DMS114 treated with DMSO at 0.1 percent for 48 hours (cell line): ENCODE measurements around the gene XYLT1.

ENCODE experiments used
- DNase-seq: peaks from one replicate; lab custom pipeline; 2025; ENCODE audit not compliant: unreplicated experiment; lab: John Stamatoyannopoulos, UW

XYLT1 gene

DNA sequence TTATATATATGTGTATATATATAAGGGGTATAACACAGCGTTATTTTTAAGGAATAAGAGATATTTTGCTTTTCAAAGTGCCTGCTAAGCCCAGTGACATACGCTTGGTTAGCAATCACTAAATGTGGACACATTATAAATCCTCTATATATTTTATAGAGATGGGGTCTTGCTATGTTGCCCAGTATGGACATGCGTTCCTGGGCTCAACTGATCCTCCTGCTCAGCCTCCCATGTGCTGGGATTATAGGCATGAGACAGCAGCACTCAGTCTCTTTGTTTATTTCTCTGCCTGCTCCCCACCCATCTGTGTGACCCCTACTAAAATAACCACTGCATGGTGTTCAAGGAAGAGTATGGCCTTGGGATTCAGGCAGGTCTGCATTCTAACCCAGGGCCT is 63.4 kb downstream of the XYLT1 start:
- DNase-seq, result no peak

DNA sequence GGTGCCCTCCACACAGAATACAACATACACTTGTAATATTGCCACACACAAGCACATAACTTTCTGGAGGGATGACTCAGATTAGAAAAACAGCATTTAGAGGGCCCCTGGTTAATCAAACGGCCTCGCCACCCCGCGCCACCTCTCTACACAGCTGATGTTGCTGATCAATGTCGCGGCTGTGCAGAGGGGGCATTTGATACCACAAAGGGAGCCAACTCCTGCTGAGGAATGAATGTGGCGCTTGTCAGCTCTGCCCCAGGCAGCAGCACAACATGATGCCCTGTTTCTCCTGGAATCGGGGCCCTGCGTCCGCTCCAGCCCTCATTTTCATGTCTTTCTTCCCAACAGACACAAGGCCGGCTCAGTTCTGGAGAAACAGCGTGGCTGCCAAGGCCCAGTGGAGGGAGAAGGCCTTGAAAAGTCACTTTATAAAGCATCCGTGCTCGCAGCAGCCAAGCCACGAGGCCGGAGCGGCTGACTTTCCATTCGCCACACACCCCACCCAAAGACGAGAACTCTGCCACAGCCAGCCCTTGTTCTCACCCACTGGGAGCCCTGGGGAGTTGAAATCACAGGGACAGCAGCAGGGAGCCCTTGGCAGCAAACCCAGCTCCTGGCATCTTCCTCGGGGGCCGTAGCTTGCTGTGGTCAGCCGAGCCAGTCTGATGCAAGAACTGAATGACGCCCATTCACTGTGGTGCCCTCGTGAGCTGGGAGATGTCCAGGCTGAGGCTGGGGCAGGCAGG is 65.6 kb downstream of the XYLT1 start:
- no peak for DNase-seq

DNA sequence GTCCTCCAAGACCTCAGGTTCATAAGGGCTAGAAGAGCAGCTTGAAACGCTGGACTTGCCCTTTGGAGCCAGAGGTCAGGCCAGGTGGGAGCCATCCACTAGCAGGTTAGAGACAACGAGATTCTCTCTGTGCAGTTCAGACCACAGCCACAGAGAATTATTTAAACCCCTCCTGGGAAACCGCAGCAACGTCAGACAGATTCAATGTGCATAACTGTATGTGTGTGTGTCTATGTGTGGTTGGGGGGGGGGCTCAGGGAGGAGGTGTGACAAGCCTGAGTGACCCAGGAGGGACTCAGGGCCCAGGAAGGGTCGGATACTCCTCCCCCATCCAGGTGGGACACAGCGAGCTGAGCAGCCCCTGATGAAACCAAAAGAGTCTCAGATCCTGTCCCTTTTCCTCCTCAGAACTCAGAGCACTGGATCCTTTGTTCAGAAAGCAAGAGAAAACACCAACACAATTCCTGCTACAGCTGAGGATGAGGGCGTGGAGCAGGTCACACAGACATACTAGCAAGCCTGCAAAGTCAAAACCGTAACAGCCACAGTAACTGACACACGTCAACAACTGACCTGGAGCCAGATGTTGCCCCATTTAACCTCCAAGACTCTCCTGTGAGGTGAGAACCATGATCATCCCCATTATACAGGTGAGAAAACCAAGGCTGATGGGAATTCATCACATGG is 66.8 kb downstream of the XYLT1 start:
- no peak for DNase-seq

DNA sequence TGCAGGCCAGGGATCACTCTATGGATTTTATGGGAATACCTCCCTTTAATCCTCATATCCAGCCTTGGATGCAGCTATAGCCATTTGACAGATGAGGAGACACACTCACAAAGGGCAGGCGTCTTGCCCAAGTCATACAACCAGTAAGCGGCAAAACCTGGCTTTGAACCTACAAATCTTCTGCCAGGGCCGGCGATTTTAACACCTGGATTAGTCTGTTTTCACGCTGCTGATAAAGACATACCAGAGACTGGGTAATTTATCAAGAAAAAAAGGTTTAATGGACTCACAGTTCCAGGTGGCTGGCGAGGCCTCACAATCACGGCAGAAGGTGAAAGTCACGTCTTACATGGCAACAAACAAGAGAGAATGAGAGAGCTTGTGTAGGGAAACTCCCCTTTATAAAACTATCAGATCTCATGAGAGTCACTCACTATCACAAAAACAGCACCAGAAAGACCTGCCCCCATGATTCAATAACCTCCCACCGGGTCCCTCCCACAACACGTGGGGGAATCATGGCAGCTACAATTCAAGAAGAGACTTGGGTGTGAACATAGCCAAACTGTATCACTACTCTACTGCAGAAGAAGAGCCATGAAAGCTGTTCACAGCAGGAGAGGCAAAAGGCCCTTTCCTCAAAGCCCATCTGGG is 67.5 kb downstream of the XYLT1 start:
- no peak for DNase-seq

DNA sequence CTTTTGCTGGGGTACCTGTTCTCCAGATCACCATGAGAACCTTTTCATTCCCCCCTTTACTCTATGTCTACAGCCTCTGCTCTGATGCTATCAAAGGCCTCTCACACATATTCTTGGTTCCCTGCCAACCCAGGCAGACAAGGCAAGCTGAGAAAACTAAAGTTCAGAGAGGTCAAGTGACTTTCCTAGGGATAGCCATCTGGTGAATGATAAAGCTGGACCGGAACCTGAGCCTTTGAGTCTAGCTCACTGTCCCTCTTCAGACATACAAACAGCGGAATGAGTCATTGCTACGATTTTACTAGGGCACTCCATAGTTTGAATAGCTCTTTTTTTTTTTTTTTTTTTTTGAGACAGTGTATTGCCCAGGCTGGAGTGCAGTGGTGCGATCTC is 73.3 kb downstream of the XYLT1 start:
- DNase-seq, result no peak

DNA sequence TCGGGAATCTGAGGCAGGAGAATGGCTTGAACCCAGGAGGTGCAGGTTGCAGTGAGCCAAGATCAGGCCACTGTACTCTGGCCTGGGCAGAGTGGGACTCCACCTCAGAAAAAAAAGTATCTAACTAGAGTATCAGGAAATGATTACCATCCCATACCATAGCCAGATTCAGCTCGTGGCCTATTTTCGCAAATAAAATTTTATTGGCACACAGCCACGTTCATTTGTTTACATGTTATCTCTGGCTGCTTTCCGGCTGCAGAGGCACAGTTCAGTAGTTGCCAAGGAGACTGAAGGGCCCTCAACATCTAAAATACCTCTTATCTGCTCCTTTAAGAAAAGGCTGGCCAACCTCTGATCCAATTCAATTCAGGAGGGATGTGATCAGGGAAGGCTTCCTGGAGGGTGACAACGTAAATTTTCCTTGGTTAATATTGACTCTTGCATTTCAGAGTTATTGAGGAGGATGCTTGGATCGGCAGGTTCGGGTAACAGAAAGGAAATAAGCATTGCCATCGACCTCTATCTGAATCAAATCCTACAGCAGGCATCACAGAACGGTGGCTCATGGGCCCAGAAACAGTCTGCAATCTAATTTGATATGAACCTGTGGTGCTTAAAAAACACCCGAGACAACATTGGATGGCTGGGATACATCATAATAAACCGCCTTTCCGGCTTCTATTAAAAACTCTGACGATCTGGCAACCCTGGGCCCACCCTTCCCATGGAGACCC is 73.8 kb downstream of the XYLT1 start:
- no peak for DNase-seq

DNA sequence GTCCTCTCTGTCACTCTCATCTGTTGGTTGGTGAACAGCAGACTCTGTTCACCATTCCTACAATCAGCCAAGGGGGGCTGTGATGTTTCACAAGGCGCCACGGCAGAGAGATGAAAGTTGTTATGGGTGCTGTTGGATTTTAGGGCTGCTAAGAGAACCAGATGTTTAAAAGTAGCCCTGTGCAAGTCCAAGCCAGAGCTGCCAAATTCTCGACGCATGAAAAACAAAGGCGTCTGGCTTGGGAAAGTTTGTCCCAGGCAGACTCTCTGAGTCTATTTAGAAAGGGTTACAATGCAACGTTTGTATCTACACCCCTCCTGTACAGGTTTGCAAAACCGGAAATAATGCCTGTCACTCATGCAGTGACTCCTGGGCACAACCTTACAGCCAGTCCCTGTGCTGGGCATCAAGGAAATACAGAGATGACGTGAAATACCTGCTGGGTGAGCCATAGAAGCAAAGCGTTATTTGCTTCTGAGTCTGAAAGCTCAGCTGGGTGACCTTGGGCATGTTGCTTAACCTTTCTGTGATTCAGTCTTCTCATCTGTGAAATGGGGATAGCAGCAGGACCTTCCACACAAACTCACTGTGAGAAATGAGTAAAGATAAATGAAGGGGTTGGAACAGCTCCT is 74.8 kb downstream of the XYLT1 start:
- DNase-seq, result no peak

DNA sequence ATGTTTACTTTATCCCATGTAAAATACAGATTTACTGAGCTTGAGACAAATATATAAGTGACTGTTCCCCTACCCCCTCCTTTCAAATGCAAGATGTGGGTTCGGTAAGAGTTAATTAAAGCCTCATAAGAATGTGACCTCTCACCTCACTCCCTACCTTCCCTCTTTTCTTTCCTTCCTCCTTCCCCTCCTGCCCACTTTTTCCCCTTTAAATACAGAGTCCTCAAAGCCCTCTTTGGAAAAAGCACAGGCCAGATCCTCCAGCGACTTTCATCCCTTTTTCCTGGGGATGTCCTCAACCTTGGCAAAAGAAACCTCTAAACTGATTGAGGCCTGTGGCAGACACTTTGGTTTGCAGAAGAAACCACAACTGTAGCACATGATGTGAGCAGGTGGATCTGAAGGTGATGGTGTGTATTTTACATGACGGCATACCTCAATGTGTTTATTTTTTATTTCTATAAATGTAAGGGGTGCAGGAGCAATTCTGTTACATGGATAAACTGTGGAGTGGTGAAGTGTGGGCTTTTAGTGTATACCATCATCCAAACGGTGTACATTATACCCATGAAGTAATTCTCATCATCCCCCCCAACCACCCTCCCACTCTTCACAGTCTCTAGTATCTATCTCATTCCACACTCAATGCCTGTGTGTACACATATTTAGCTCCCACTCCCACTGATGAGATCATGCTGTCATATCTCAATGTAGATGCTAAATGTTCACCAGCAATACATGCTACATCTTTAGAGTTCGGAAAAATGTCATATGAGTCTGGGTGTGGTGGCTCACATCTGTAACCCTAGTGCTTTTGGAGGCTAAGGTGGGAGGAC is 77.7 kb downstream of the XYLT1 start:
- DNase-seq, result no peak

DNA sequence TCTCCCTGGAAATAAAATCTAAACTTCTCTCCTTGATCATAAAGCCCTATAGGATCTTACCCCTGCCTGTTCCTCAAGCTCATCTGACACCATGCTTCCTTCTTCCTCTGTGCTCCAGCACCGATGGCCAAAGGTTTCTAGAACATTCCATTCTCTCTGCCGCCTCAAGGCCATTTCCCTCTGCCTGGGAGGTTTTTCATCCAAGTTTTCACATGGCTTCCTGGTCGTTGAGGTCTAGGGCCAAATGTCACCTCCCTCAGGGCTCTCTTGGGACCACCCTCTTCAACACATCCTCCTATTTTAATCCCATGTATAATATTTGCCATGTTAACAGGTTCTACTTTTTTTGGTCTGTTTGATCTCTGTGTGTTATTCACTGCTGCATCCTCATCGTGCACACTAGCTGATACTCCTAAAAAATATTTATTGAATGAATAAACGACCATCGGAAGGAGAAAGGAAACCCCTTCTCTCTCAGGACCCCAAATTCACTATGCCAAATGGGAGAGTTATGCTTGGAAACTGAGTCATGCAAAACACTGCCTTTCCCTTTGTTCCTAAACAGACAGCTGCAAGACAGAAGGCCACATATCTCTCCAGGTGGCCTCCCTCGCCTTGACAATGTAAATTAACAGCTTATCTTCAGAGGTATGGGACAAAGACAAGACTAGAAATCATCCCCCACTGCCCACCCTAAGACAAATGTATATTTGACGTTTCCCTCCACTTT is 78.5 kb downstream of the XYLT1 start:
- DNase-seq, result no peak

DNA sequence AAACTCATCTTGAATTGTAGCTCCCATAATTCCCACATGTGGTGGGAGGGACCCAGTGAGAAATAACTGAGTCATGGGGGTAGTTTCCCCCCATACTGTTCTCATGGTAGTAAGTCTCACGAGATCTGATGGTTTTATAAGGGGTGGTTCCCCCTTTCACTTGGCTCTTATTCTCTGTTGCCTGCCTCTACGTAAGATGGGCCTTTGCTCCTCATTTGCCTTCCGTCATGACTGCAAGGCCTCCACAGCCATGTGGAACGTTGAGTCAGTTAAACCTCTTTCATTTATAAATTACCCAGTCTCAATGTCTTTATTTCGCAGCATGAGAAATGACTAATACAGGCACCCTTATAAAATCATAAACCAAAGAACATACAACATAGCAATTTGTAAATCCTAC is 79.0 kb downstream of the XYLT1 start:
- DNase-seq, result no peak

DNA sequence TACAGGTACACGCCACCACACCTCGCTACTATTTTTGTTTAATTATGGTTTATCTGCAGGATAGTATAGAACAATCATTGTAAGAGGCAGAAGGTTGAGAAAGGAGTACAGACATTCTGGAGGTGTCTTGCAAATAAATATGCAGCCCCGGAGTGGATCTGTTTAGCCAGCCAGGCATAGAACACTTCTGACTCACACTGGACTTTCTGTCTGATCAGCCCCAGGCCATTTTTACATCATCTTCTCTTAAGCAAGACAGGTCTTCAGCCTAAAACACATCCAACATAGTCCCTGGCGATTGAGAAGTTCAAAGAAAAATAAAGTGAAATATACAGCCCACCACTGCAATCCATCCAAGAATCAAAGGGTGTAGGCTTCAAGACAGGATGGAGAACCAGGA is 81.4 kb downstream of the XYLT1 start:
- DNase-seq, result no peak

DNA sequence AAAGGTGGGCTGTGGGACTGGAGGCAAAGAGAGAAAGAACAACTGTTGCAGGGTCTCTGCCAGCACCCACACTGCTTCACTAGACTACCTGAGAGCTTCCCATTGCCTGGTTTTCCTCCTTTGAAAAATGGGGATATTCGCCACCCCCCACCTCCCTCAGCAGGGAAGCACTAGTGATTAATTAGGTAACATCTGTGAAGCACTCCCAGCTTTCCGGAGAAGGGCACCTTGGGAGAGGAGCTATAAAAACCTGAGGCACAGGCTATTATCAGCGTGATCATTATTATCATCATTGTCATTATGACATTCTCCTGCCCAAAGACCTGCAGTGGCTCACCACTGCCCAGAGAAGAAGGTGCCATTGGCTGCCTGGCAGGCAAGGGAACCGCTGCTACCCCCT is 83.5 kb downstream of the XYLT1 start:
- DNase-seq, result no peak

DNA sequence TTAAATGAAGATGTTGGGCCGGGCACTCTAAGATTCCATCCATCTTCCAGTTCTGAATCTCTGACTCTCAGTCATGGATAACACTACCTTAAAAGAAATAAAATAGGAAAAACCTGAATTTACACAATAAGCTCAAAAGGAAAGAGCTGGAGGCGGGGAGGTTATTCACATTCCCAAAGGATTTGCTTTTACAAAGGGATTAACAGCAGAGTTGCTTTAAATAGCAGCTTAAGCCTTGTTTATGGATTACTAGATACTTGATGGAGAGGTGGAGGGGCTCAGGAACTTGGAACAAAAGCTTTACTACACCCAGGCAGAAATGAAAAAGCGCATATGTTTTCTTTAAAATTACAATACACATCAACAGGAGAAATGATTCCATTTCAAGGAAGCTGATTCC is 84.5 kb downstream of the XYLT1 start:
- no peak for DNase-seq

DNA sequence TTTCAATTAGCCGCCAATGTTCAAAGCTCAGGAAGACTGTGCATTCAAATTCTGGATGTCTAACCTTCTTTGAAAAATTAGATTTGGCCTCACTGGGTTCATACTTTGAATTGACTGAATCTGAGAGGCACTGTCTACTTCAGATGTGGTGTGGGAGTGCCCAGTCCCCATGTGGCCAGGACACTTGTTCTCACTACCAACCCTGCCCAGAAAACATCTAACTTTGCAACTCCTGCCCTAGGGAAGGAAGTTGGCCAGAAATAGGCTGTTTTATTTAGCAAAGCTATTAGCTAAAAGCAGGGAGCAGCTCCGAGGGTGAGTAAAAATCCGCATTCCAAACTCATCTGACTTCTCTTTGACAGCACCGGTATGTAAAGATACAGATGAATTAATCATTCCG is 86.3 kb downstream of the XYLT1 start:
- DNase-seq, result no peak

DNA sequence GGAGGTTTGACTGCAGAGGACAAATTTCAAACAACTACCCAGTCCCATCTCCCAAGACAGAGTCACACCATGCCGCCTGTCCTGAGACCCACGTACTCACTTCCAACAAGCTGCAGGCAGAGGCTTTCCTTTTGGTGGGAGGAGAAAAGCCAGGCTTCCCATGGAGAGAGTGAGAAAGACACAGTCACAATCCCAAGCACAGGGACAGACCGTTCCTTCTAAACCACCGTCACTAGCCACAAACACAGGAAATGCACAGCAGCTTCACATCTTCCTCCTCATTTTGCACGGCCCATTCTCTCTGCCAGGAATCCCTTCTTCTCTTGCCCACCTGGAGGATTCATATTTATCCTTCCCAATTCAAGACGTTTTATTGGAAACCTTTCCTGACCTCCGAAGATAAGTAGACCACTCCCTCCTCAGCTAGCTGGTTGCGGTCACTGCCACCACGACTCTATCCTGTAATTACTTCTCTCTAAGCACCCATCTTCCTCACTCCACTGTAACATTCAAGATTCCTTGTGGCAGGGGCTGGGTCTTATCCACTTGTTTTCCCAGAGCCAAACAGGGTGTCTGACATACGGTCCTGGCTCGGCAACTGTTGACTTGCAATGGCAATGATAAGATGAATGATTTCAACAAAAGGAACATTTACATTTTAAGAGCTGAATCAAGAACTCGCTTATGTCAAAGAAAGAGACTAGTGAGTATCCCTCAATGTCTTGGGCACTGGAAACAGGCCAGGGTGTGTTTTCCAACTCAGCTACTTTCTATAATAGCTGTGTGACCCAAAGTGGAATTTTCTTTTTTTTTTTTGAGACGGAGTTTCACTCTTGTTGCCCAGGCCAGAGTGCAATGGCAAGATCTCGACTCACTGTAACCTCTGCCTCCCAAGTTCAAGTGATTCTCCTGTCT is 87.6 kb downstream of the XYLT1 start:
- DNase-seq, result no peak

DNA sequence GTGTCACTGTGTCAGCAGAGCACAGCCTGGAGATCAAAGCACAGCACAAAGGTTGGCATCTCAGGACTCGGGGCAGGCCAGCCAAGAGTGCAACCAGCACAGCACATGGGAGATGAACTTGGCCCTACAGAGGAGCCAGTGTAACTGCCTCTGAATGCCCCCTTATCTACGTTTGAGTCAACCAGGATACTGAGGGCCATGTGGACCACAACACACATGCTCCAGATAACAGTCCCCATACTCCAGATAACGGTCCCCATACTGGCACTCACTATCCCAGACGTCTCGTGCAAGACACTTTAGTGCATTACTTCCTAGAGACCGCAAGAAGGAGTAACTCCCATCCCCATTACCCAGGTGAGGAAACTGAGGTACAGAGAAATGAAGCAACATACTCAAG is 88.2 kb downstream of the XYLT1 start:
- DNase-seq, result no peak

DNA sequence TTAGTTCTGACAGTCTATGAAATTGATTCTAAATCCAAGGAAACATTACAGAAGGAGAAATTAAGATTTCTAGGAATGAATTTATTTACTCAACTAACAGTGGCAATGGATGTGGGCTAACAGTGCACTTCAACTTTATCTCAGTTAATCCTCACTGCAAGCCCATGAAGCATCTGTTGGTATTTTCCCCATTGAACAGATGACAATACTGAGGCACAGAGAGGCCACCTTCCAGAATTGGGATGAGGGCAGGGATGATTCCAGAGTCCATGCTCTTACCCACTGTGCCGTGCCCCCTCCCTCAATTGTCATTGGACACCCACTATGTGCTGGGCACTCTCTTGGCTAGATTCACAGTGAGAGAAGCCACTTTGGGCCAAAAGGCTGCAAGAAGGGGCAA is 89.0 kb downstream of the XYLT1 start:
- DNase-seq, result no peak

DNA sequence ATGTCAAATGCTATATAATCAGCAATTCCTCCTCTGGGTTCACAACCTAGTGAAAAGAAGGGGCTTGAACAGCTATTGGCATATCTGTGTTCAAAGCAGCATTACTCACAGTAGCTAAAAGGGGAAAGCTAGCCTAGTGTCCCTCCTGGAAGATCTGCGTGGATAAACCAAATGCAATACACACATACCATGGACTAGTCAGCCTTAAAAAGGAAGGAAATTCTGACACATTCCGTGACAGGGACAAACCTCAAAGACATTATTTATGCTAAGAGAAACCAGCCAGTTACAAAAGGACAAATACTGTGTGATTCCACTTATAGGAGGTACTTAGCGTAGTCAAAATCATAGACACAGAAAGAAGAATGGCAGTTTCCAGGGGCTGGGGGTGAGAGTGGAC is 90.1 kb downstream of the XYLT1 start:
- no peak for DNase-seq

DNA sequence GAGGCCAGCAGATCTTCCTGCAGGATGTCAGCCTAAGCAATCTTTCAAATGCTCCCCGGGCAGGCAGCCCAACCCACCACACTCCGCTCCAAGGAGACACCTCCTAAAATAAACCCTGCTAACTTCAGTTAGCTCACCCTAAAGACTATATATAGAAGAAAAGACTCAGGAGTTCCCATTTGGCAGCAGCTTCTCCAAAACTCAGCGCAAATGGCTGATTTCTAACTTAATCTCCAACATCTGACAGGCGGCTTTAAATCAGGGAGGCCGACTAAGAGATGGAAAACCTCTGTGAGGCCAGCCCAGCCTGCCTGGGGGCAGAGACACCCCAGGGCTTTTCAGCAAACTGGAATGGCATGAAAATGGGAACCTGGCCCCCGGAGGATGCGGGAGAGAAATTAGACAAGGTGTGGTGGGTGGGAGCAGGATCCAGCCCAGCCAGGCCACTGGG is 91.6 kb downstream of the XYLT1 start:
- DNase-seq, result no peak
